ENCODE data around the gene GLP1R. TPM values are rescaled to one million over a fixed set of nuclear protein-coding genes. Genes with fewer than 3 reads are reported as not detected.
A peak's percentile ranks its signal among the peaks of the same experiment; 100 is the strongest.

GLP1R gene
- total RNA-seq, 1 experiment from 2014 or later, result 1.8 TPM

DNA sequence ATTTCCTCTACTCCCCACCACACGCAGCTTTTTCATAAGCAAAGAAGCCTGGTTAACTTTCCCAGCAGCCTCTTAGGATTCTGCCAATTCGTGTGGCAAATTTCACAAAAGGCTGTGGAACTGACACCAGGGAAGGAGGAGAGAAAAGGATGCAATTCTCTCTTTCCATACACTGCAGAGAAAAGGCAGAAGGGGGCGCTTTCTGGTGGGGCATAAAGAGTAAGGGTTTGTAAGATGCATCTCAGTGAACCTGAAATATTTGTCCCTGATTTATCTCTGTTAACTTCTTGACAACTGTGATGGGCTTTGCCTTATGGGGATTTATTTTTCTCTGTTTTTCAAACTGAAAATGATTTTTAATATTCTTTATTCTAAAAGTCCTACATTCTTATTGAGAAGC is 45.5 kb upstream of the GLP1R start:
- ATAC-seq, result peak; percentile 76
- CTCF ChIA-PET, result interaction anchor here (0.7 to 5.1 kb wide), 11 partner anchors 8 to 310 kb away, joined by 3 to 66 read pairs (median 5); no protein-coding TSS in a partner anchor

DNA sequence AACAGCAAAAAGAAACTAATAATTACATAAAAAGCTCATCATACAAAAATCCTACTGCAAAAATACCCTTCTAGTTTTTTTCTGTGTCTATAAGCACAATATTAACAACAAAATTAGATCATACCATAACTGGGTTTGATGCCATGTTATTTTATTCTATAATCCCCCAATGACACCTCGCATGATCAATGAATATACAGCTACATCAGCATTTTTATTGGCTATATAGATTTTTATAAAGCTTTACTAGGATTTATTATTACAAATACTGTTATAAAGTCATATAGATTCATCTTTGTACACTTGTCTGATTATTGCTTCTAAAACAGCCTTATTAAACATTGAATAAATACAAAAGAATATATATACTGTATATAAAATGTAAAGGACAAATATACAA is 45.1 kb upstream of the GLP1R start:
- Mint-ChIP-seq H3K9me3 (no peaks in the 10 kb centered on the region), H3K27me3 (ENCODE audit: low read depth) (peaks cover 8% of the 10 kb centered on the region), H3K36me3 (no peaks in the 10 kb centered on the region), H3K4me3 (no peak overlapping the region), H3K27ac (no peak overlapping the region), H3K4me1 (no peaks in the 10 kb centered on the region)
- ChIA-PET POLR2A (no interaction called here), CTCF (interaction anchor here (0.7 to 5.1 kb wide), 11 partner anchors 9 to 310 kb away, joined by 3 to 66 read pairs (median 5); no protein-coding TSS in a partner anchor)
- TF ChIP-seq SOX15 (CRISPR knock-in tag; IDR thresholded peaks at IDR 0.05), result no peak
- TF ChIP-seq FOXK1 (CRISPR knock-in tag; IDR thresholded peaks at IDR 0.05), result no peak
- TF ChIP-seq, protein P1, sequence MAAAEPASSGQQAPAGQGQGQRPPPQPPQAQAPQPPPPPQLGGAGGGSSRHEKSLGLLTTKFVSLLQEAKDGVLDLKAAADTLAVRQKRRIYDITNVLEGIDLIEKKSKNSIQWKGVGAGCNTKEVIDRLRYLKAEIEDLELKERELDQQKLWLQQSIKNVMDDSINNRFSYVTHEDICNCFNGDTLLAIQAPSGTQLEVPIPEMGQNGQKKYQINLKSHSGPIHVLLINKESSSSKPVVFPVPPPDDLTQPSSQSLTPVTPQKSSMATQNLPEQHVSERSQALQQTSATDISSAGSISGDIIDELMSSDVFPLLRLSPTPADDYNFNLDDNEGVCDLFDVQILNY (CRISPR knock-in tag; IDR thresholded peaks at IDR 0.05), result no peak
- TF ChIP-seq, protein P2, sequence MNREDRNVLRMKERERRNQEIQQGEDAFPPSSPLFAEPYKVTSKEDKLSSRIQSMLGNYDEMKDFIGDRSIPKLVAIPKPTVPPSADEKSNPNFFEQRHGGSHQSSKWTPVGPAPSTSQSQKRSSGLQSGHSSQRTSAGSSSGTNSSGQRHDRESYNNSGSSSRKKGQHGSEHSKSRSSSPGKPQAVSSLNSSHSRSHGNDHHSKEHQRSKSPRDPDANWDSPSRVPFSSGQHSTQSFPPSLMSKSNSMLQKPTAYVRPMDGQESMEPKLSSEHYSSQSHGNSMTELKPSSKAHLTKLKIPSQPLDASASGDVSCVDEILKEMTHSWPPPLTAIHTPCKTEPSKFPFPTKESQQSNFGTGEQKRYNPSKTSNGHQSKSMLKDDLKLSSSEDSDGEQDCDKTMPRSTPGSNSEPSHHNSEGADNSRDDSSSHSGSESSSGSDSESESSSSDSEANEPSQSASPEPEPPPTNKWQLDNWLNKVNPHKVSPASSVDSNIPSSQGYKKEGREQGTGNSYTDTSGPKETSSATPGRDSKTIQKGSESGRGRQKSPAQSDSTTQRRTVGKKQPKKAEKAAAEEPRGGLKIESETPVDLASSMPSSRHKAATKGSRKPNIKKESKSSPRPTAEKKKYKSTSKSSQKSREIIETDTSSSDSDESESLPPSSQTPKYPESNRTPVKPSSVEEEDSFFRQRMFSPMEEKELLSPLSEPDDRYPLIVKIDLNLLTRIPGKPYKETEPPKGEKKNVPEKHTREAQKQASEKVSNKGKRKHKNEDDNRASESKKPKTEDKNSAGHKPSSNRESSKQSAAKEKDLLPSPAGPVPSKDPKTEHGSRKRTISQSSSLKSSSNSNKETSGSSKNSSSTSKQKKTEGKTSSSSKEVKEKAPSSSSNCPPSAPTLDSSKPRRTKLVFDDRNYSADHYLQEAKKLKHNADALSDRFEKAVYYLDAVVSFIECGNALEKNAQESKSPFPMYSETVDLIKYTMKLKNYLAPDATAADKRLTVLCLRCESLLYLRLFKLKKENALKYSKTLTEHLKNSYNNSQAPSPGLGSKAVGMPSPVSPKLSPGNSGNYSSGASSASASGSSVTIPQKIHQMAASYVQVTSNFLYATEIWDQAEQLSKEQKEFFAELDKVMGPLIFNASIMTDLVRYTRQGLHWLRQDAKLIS (CRISPR knock-in tag; IDR thresholded peaks at IDR 0.05; ENCODE audit: borderline replicate concordance), result no peak
- ATAC-seq (no peak), DNase-seq (ENCODE audit: low spot score) (no peak)

More for the DNA sequence above, 45.5 kb upstream of the GLP1R start:
- no peaks in the 10 kb centered on the region for H3K9me3 Mint-ChIP-seq
- no peak overlapping the region for H3K27ac Mint-ChIP-seq
- peaks cover 8% of the 10 kb centered on the region for H3K27me3 Mint-ChIP-seq (ENCODE audit: low read depth)
- H3K4me3 Mint-ChIP-seq, result no peak overlapping the region
- TF ChIP-seq, protein P3, sequence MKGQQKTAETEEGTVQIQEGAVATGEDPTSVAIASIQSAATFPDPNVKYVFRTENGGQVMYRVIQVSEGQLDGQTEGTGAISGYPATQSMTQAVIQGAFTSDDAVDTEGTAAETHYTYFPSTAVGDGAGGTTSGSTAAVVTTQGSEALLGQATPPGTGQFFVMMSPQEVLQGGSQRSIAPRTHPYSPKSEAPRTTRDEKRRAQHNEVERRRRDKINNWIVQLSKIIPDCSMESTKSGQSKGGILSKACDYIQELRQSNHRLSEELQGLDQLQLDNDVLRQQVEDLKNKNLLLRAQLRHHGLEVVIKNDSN (CRISPR knock-in tag; IDR thresholded peaks at IDR 0.05), result no peak
- TF ChIP-seq, protein P4, sequence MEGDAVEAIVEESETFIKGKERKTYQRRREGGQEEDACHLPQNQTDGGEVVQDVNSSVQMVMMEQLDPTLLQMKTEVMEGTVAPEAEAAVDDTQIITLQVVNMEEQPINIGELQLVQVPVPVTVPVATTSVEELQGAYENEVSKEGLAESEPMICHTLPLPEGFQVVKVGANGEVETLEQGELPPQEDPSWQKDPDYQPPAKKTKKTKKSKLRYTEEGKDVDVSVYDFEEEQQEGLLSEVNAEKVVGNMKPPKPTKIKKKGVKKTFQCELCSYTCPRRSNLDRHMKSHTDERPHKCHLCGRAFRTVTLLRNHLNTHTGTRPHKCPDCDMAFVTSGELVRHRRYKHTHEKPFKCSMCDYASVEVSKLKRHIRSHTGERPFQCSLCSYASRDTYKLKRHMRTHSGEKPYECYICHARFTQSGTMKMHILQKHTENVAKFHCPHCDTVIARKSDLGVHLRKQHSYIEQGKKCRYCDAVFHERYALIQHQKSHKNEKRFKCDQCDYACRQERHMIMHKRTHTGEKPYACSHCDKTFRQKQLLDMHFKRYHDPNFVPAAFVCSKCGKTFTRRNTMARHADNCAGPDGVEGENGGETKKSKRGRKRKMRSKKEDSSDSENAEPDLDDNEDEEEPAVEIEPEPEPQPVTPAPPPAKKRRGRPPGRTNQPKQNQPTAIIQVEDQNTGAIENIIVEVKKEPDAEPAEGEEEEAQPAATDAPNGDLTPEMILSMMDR (IDR thresholded peaks at IDR 0.05), result 0 out of 2 replicates have a peak, but pooled peaks have one; percentile 32
- H3K36me3 Mint-ChIP-seq, result no peaks in the 10 kb centered on the region
- POLR2A ChIA-PET, result no interaction called here
- peak; percentile 52 for DNase-seq (ENCODE audit: low spot score)
- no peaks in the 10 kb centered on the region for H3K4me1 Mint-ChIP-seq

DNA sequence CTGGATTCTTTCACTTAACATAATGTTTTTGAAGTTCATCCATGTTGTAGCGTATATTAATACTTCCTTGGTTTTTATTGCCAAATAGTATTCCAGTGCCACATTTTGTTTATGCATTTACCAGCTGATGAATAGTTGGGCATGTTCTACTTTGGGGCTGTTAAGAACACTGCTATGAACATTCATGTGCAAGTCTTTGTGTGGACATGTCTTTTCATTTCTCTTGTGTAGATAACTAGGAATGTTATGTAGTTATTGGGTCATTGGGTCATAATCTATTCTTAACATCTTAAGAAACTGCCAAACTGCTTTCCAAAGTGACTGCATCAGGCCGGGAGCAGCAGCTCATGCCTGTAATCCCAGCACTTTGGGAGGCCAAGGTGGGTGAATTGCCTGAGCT is 43.8 kb upstream of the GLP1R start:
- no peak for ATAC-seq
- Mint-ChIP-seq H3K36me3 (no peaks in the 10 kb centered on the region), H3K4me3 (no peak overlapping the region), H3K27me3 (ENCODE audit: low read depth) (peaks cover 8% of the 10 kb centered on the region), H3K4me1 (peaks cover 2% of the 10 kb centered on the region; the same call in 1 of the 2 replicates), H3K9me3 (no peaks in the 10 kb centered on the region), H3K27ac (no peak overlapping the region)
- DNase-seq (ENCODE audit: low spot score), result no peak
- ChIA-PET POLR2A (no interaction called here), CTCF (interaction anchor here (0.9 to 5.1 kb wide), 3 partner anchors 84 to 98 kb away, joined by 4 to 34 read pairs (median 22); no protein-coding TSS in a partner anchor)
- TF ChIP-seq NR1H2 (CRISPR knock-in tag; IDR thresholded peaks at IDR 0.05), result no peak
- TF ChIP-seq, protein P5, sequence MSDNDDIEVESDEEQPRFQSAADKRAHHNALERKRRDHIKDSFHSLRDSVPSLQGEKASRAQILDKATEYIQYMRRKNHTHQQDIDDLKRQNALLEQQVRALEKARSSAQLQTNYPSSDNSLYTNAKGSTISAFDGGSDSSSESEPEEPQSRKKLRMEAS (CRISPR knock-in tag; IDR thresholded peaks at IDR 0.05), result no peak
- TF ChIP-seq, protein P6, sequence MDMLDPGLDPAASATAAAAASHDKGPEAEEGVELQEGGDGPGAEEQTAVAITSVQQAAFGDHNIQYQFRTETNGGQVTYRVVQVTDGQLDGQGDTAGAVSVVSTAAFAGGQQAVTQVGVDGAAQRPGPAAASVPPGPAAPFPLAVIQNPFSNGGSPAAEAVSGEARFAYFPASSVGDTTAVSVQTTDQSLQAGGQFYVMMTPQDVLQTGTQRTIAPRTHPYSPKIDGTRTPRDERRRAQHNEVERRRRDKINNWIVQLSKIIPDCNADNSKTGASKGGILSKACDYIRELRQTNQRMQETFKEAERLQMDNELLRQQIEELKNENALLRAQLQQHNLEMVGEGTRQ (CRISPR knock-in tag; IDR thresholded peaks at IDR 0.05), result no peak
- no peak for TF ChIP-seq ZNF396 (CRISPR knock-in tag; IDR thresholded peaks at IDR 0.05; ENCODE audit: borderline replicate concordance)
- TF ChIP-seq, protein P7, sequence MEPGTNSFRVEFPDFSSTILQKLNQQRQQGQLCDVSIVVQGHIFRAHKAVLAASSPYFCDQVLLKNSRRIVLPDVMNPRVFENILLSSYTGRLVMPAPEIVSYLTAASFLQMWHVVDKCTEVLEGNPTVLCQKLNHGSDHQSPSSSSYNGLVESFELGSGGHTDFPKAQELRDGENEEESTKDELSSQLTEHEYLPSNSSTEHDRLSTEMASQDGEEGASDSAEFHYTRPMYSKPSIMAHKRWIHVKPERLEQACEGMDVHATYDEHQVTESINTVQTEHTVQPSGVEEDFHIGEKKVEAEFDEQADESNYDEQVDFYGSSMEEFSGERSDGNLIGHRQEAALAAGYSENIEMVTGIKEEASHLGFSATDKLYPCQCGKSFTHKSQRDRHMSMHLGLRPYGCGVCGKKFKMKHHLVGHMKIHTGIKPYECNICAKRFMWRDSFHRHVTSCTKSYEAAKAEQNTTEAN (CRISPR knock-in tag; IDR thresholded peaks at IDR 0.05), result no peak
- TF ChIP-seq NR3C1 (CRISPR knock-in tag; conservative IDR thresholded peaks at IDR 0.05; ENCODE audit: low read depth), result no peak
- TF ChIP-seq, protein P1 (CRISPR knock-in tag; IDR thresholded peaks at IDR 0.05), result no peak
- TF ChIP-seq, protein P8, sequence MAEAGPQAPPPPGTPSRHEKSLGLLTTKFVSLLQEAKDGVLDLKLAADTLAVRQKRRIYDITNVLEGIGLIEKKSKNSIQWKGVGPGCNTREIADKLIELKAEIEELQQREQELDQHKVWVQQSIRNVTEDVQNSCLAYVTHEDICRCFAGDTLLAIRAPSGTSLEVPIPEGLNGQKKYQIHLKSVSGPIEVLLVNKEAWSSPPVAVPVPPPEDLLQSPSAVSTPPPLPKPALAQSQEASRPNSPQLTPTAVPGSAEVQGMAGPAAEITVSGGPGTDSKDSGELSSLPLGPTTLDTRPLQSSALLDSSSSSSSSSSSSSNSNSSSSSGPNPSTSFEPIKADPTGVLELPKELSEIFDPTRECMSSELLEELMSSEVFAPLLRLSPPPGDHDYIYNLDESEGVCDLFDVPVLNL (CRISPR knock-in tag; IDR thresholded peaks at IDR 0.05; ENCODE audit: borderline replicate concordance, low read depth), result no peak
- no peak for TF ChIP-seq MYBL2 (CRISPR knock-in tag; IDR thresholded peaks at IDR 0.05)
- TF ChIP-seq ATF1 (CRISPR knock-in tag; IDR thresholded peaks at IDR 0.05), result no peak
- TF ChIP-seq CREB1 (CRISPR knock-in tag; IDR thresholded peaks at IDR 0.05), result no peak
- TF ChIP-seq SOX15 (CRISPR knock-in tag; IDR thresholded peaks at IDR 0.05), result no peak

Data from WTC11 (cell line).